GM04503 (cell line): ENCODE measurements around the gene ARHGAP45.

Source experiments
- DNase-seq: peaks from one replicate; pipeline ENCODE4 v3.0.0-alpha.2; 2012; ENCODE audit warnings: low read depth

Gene ARHGAP45

GRCh38 chr19:1133471-1133929, 66.5 kb downstream of the ARHGAP45 start:
- DNase-seq, result no peak

GRCh38 chr19:1134431-1134830, 67.5 kb downstream of the ARHGAP45 start:
- no peak for DNase-seq

- DNase-seq, result no peak
Observed at GRCh38 chr19:1135454-1135853, 68.5 kb downstream of the ARHGAP45 start.

- DNase-seq, result no peak
Observed at GRCh38 chr19:1136201-1136600, 69.2 kb downstream of the ARHGAP45 start.
